HepG2 (cell line): ENCODE measurements around the gene TSHZ2. TPM values are rescaled to one million over a fixed set of nuclear protein-coding genes. Genes with fewer than 3 reads are reported as not detected.
A peak's percentile ranks its signal among the peaks of the same experiment; 100 is the strongest.

ENCODE experiments used
- ATAC-seq: fragments of 200-7000 bp; cut with Tn5 transposase; 3 replicates; pipeline ENCODE4 v1.9.1; 2020; ENCODE audit warnings: mild to moderate bottlenecking, moderate library complexity
- BruUV-seq: library from RNA; stranded (reverse); fragments of 400-500 nt; replicated peaks from 2 replicates; lab custom pipeline; 2021; lab: Mats Ljungman, UMichigan
- CTCF ChIA-PET: fragments of 300-600 bp; formaldehyde crosslinking; extraction: SDS; loops from one replicate; lab custom pipeline; 2021; ENCODE audit warnings: low total read pairs, inconsistent platforms, low intra/inter-chr PET ratio; lab: Yijun Ruan, JAX
- POLR2A ChIA-PET: fragments of 350-600 bp; sonication (Branson Sonifier 250); formaldehyde crosslinking; loops from one replicate; lab custom pipeline; 2020; ENCODE audit warnings: antibody characterized with exemption, inconsistent platforms; lab: Yijun Ruan, JAX
- DNase-seq: peaks from one replicate; pipeline ENCODE4 v3.0.0-alpha.2; 2015; ENCODE audit warnings: low spot score
- FAIRE-seq: peaks from 3 replicates; lab custom pipeline; 2011; peaks lifted over from hg19 to GRCh38; lab: Jason Lieb, UNC
- H2AFZ ChIP-seq: one replicate; pipeline ENCODE4 v1.6.1; 2011; ENCODE audit warnings: low read length, inconsistent platforms
- H3K27ac ChIP-seq: fragments of 300-600 bp; 3 replicates; pipeline ENCODE4 v1.8.0; 2011; ENCODE audit warnings: mixed run types, mild to moderate bottlenecking, mixed read lengths, low read length, inconsistent platforms; ENCODE audit not compliant: insufficient read depth; ENCODE audit errors: extremely low read length
- H3K27me3 ChIP-seq, 2 experiments: fragments of 200-600 bp in 1 of 2; 2 replicates in 1 of 2; 3 replicates in 1 of 2; pipeline versions ENCODE4 v1.6.0 to v1.8.0; 2011; ENCODE audit warnings: low read length in 2 of 2, mild to moderate bottlenecking in 2 of 2, moderate library complexity in 2 of 2, inconsistent platforms in 1 of 2; ENCODE audit not compliant: insufficient read depth in 2 of 2, control insufficient read depth in 1 of 2
- H3K36me3 ChIP-seq, 2 experiments: fragments of 200-600 bp in 1 of 2; replicated peaks in 1 of 2; 2 replicates in 1 of 2; 3 replicates in 1 of 2; pipeline versions ENCODE4 v1.5.1 to v1.8.0; 2011; ENCODE audit warnings: low read length in 2 of 2, inconsistent platforms in 1 of 2; ENCODE audit not compliant: insufficient read depth in 2 of 2, control insufficient read depth in 1 of 2
- H3K4me1 ChIP-seq: 2 replicates; pipeline ENCODE4 v1.5.1; 2012; ENCODE audit warnings: low read length, inconsistent platforms; ENCODE audit not compliant: insufficient read depth
- H3K4me2 ChIP-seq: 2 replicates; pipeline ENCODE4 v1.6.0; 2011; ENCODE audit warnings: low read depth, low read length, inconsistent platforms
- H3K4me3 ChIP-seq, 3 experiments: fragments of 200-600 bp in 1 of 3; sonication (generic), shearing (Covaris generic) in 1 of 3; replicated peaks in 1 of 3; 2 replicates each; pipeline ENCODE4 v1.5.1; 2011 to 2016; ENCODE audit warnings: low read length in 3 of 3, inconsistent platforms in 2 of 3, low read depth in 2 of 3, mild to moderate bottlenecking in 2 of 3, control low read depth in 1 of 3, mixed read lengths in 1 of 3; ENCODE audit not compliant: insufficient read depth in 1 of 3
- H3K79me2 ChIP-seq: one replicate; pipeline ENCODE4 v1.6.1; 2011; ENCODE audit warnings: low read length, inconsistent platforms; ENCODE audit not compliant: insufficient read depth
- H3K9ac ChIP-seq: 2 replicates; pipeline ENCODE4 v1.6.0; 2011; ENCODE audit warnings: mild to moderate bottlenecking, low read depth, low read length, inconsistent platforms; ENCODE audit not compliant: insufficient read depth
- H3K9me3 ChIP-seq: 2 replicates; pipeline ENCODE4 v1.5.1; 2012; ENCODE audit warnings: mild to moderate bottlenecking, low read length
- H4K20me1 ChIP-seq: 2 replicates; pipeline ENCODE4 v1.6.0; 2011; ENCODE audit warnings: inconsistent platforms, mild to moderate bottlenecking, low read length, moderate library complexity; ENCODE audit not compliant: insufficient read depth
- BRCA1 ChIP-seq: sonication (generic); formaldehyde crosslinking; IDR thresholded peaks from 2 replicates; pipeline ENCODE4 v1.4.0; 2020; ENCODE audit warnings: missing genetic modification reagents
- CEBPB ChIP-seq: IDR thresholded peaks from 2 replicates; pipeline ENCODE4 v1.6.1; 2011; ENCODE audit warnings: low read depth, low read length, improper control_type of control experiment, borderline replicate concordance
- CHD2 ChIP-seq: IDR thresholded peaks from 2 replicates; pipeline ENCODE4 v1.6.1; 2011; ENCODE audit warnings: low read depth, low read length, improper control_type of control experiment
- FOXM1 ChIP-seq: sonication (generic); formaldehyde crosslinking; IDR thresholded peaks from 2 replicates; pipeline ENCODE4 v1.5.0; 2020; ENCODE audit warnings: missing genetic modification reagents
- MAFF ChIP-seq: IDR thresholded peaks from 2 replicates; pipeline ENCODE4 v1.6.1; 2011; ENCODE audit warnings: low read depth, low read length, improper control_type of control experiment
- MAFK ChIP-seq, 2 experiments: IDR thresholded peaks in 1 of 2; conservative IDR thresholded peaks in 1 of 2; 2 replicates each; pipeline ENCODE4 v1.6.1; 2011; ENCODE audit warnings: improper control_type of control experiment in 2 of 2, low read length in 2 of 2
- NCOR1 ChIP-seq: fragments of 200-600 bp; sonication (generic); IDR thresholded peaks from 2 replicates; pipeline ENCODE4 v1.7.0; 2017; ENCODE audit warnings: antibody characterized with exemption, low read length, borderline replicate concordance
- NR2F2 ChIP-seq: IDR thresholded peaks from 2 replicates; pipeline ENCODE4 v1.6.1; 2012; ENCODE audit warnings: low read depth, inconsistent platforms, borderline replicate concordance
- RAD21 ChIP-seq: fragments of 450-650 bp; formaldehyde crosslinking; IDR thresholded peaks from 2 replicates; pipeline ENCODE4 v1.5.0; 2020; ENCODE audit warnings: mild to moderate bottlenecking
- XBP1 ChIP-seq: sonication (generic); formaldehyde crosslinking; IDR thresholded peaks from 2 replicates; pipeline ENCODE4 v1.5.0; 2020; ENCODE audit warnings: missing genetic modification reagents
- XRCC5 ChIP-seq: fragments of 200-400 bp; formaldehyde crosslinking; optimal IDR thresholded peaks from 2 replicates; pipeline ENCODE3; 2017; ENCODE audit warnings: mild to moderate bottlenecking, low read length
- ZNF205 ChIP-seq: IDR thresholded peaks from 2 replicates; pipeline ENCODE4 v1.6.1; 2018; ENCODE audit warnings: missing biosample characterization, missing genetic modification reagents
- ZNF253 ChIP-seq: sonication (generic); formaldehyde crosslinking; IDR thresholded peaks from 2 replicates; pipeline ENCODE4 v1.8.0; 2022; ENCODE audit warnings: mild to moderate bottlenecking, missing genetic modification reagents, borderline replicate concordance
- WGBS: methylation state at CpG from one replicate; pipeline ENCODE4 v1.1.6; 2017; ENCODE audit warnings: low lambda C conversion rate; 5-methylcytosine and 5-hydroxymethylcytosine counted together
- in situ Hi-C: cut with HindIII; loops from 2 replicates; pipeline ENCODE4 v1.10.0; 2017; ENCODE audit warnings: low pct_unique_long_range_greater_than_20kb; ENCODE audit not compliant: extremely low pct_ligation_motif_present
- intact Hi-C: fragments of 100-400 bp; cut with micrococcal nuclease; formaldehyde crosslinking; loops from one replicate; pipeline ENCODE4 v1.10.0; 2022; ENCODE audit not compliant: unreplicated experiment
- polyA plus RNA-seq, 8 experiments: library from polyadenylated mRNA; depleted of rRNA in 3 of 8; stranded (reverse) in 7 of 8; unstranded in 1 of 8; fragments of >200 nt; fragmentation: Illumina TruSeq in 4 of 8; extraction: Trizol in 4 of 8; gene quantifications; 2 replicates each; pipeline versions ENCODE4 v1.2.1 to v1.2.3, GENCODE V29; 2011 to 2016; ENCODE audit warnings: low read depth in 4 of 8, missing spikeins in 1 of 8, mixed read lengths in 1 of 8; ENCODE audit not compliant: insufficient read depth in 1 of 8
- total RNA-seq, 5 experiments: library from RNA; depleted of rRNA; stranded (reverse); fragments of >200 nt; fragmentation: Illumina TruSeq; extraction: Trizol; gene quantifications; 2 replicates each; pipeline ENCODE4 v1.2.3, GENCODE V29; 2016; ENCODE audit warnings: low read depth in 1 of 5

TSHZ2 gene
- total and polyA plus RNA-seq, 2 of the 13 experiments (the other 11 are each of a cell fraction or from before 2014, with no cell fraction given) = 0.01 TPM; not detected in 1

DNA sequence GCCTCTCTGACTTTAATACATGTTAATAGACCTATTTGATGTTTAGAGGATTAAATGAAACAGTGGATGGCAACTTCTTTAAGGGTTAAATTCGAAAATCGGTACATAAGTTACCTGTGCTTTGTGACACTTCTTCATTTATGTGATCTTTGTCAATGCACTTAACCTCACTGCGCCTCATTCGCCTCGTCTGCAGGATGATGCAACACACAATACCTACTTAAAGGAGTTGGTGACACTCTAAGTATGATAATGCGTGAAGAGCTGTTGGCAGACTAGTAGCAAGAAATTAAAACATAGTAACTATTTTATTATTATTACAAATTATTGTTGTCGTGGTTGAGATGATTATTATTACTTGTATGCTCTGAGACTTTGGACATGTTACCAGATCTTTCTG lies 92.8 kb downstream of the TSHZ2 start:
- Histone ChIP-seq H3K4me2 (no peak overlapping the region), H3K36me3 (no peaks in the 10 kb centered on the region), H3K27ac (no peak overlapping the region), H3K27me3 (peaks cover 4 to 9% of the 10 kb centered on the region in 2 experiments; a peak in 2 of 5 replicates), H3K9me3 (peaks cover 6% of the 10 kb centered on the region), H3K4me3 (no peak overlapping the region), H4K20me1 (no peaks in the 10 kb centered on the region), H3K4me1 (no peaks in the 10 kb centered on the region), H3K79me2 (no peaks in the 10 kb centered on the region), H3K9ac (no peak overlapping the region), H2AFZ (no peak overlapping the region)
- in situ Hi-C loops (no loop called here), intact Hi-C loops (no loop called here)
- no peak for ATAC-seq
- no peak for TF ChIP-seq CHD2
- TF ChIP-seq FOXM1 (CRISPR knock-in tag) = no peak
- no peak for TF ChIP-seq ZNF253 (CRISPR knock-in tag)
- TF ChIP-seq CEBPB = peak; percentile 60; the same call in 1 of the 2 replicates
- no peak for TF ChIP-seq XBP1 (CRISPR knock-in tag)
- no peak for FAIRE-seq
- ChIA-PET CTCF (no interaction called here), POLR2A (no interaction called here)
- WGBS = 30% methylated on average over 7 of the region's 7 CpGs
- DNase-seq = no peak
- no TSS peak for BruUV-seq

- H3K4me2 ChIP-seq = no peak overlapping the region
- ATAC-seq = no peak
- no peaks in the 10 kb centered on the region for H3K36me3 ChIP-seq
- no peaks in the 10 kb centered on the region for H3K79me2 ChIP-seq
- POLR2A ChIA-PET = no interaction called here
- peaks cover 4 to 15% of the 10 kb centered on the region in 2 experiments; a peak in 2 of 5 replicates for H3K27me3 ChIP-seq
- TF ChIP-seq MAFK (conservative IDR thresholded peaks at IDR 0.05 in 1 of 2, IDR thresholded peaks at IDR 0.05 in 1 of 2; ENCODE audit: low read length in 2 of 2) = peak; percentile 83 to 88
- TF ChIP-seq BRCA1 (CRISPR knock-in tag) = no peak
- TF ChIP-seq NCOR1 = no peak
- TF ChIP-seq NR2F2 = no peak
- TF ChIP-seq XRCC5 = no peak
- no peak for TF ChIP-seq ZNF205
- peak; percentile 75 for TF ChIP-seq MAFF
- no peak for TF ChIP-seq RAD21
- no peak overlapping the region for H3K9ac ChIP-seq
- H4K20me1 ChIP-seq = no peaks in the 10 kb centered on the region
- CTCF ChIA-PET = no interaction called here
- no peak for DNase-seq
- no peak overlapping the region for H2AFZ ChIP-seq
- H3K4me1 ChIP-seq = no peaks in the 10 kb centered on the region
- FAIRE-seq = no peak
- no peak overlapping the region for H3K27ac ChIP-seq
- no peak overlapping the region for H3K4me3 ChIP-seq
- in situ Hi-C loops = no loop called here
- no TSS peak for BruUV-seq
- intact Hi-C loops = no loop called here
- WGBS = 35% methylated on average over 3 of the region's 3 CpGs
- H3K9me3 ChIP-seq = peaks cover 6% of the 10 kb centered on the region
These were observed 96.1 kb downstream of the TSHZ2 start for GRCh38 chr20:53068241-53068640.
